SK-N-SH treated with all-trans-retinoic acid at 6 μM for 48 hours (cell line): ENCODE results near the gene EML6.
"Not testable (repeated sequence)": the region's sequence is repeated elsewhere in the genome, so short reads cannot be mapped to it uniquely, and the experiment has no call there.

ENCODE experiments used
- RARB ChIP-seq: fragments of 250-450 bp; sonication (Bioruptor Pico); IDR thresholded peaks from 2 replicates; pipeline ENCODE4 v1.8.0; 2021; ENCODE audit warnings: mild to moderate bottlenecking, moderate library complexity
- ZC3H10 ChIP-seq: fragments of 250-450 bp; sonication (Bioruptor Pico); IDR thresholded peaks from 2 replicates; pipeline ENCODE4 v1.5.1; 2021; ENCODE audit warnings: mild to moderate bottlenecking, moderate library complexity
- ZFP3 ChIP-seq: fragments of 250-450 bp; sonication (Bioruptor Pico); IDR thresholded peaks from 2 replicates; pipeline ENCODE4 v1.5.0; 2020; ENCODE audit warnings: mild to moderate bottlenecking, moderate library complexity
- ZNF565 ChIP-seq: fragments of 450-650 bp; formaldehyde crosslinking; conservative IDR thresholded peaks from 2 replicates; pipeline ENCODE4 v1.5.0; 2020; ENCODE audit warnings: low read depth, mild to moderate bottlenecking, moderate library complexity
- TF ChIP-seq, protein P1 (sequence below): fragments of 250-450 bp; sonication (Bioruptor Pico); IDR thresholded peaks from 2 replicates; pipeline ENCODE4 v1.8.0; 2020; ENCODE audit warnings: mild to moderate bottlenecking, moderate library complexity, borderline replicate concordance

DNA sequence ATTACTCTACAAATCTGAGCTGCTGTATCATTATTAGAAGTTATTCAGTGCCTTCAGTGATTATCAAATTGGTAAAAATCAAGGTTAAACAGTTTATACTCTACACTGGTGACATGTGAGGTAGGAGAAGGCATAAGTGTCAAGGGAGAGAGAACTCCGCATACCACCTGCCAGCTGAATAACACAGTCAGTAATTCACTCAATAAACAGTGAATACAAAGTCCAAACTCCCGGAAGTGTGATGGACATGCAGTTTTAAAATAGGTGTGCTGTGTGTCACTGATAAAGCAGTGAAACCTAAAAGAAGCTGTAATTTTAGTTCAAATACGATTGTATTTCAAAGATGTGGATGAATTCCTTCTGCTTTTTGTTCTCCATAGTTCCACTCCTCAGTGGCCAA lies 149.8 kb downstream of the EML6 start:
- TF ChIP-seq, protein P1, sequence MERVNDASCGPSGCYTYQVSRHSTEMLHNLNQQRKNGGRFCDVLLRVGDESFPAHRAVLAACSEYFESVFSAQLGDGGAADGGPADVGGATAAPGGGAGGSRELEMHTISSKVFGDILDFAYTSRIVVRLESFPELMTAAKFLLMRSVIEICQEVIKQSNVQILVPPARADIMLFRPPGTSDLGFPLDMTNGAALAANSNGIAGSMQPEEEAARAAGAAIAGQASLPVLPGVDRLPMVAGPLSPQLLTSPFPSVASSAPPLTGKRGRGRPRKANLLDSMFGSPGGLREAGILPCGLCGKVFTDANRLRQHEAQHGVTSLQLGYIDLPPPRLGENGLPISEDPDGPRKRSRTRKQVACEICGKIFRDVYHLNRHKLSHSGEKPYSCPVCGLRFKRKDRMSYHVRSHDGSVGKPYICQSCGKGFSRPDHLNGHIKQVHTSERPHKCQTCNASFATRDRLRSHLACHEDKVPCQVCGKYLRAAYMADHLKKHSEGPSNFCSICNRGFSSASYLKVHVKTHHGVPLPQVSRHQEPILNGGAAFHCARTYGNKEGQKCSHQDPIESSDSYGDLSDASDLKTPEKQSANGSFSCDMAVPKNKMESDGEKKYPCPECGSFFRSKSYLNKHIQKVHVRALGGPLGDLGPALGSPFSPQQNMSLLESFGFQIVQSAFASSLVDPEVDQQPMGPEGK (CRISPR knock-in tag): not testable (repeated sequence)
- not testable (repeated sequence) for TF ChIP-seq RARB (CRISPR knock-in tag); ZFP3 (CRISPR knock-in tag); ZC3H10 (CRISPR knock-in tag); ZNF565
